HepG2 (cell line): ENCODE results near the gene ATAD1. TPM values are rescaled to one million over a fixed set of nuclear protein-coding genes. Genes with fewer than 3 reads are reported as not detected.

Experiments used
- BRD4 ChIP-seq: sonication (generic); formaldehyde crosslinking; IDR thresholded peaks from 2 replicates; pipeline ENCODE4 v1.4.0; 2020; ENCODE audit warnings: missing genetic modification reagents
- CCAR2 ChIP-seq: fragments of 200-400 bp; formaldehyde crosslinking; optimal IDR thresholded peaks from 2 replicates; pipeline ENCODE3; 2018; ENCODE audit warnings: low read depth, mild to moderate bottlenecking, low read length, moderate library complexity
- HBP1 ChIP-seq: IDR thresholded peaks from 2 replicates; pipeline ENCODE4 v1.6.1; 2016; ENCODE audit warnings: low read depth, control low read depth
- HDAC1 ChIP-seq: sonication (generic); formaldehyde crosslinking; IDR thresholded peaks from 2 replicates; pipeline ENCODE4 v1.5.1; 2020; ENCODE audit warnings: mild to moderate bottlenecking, missing genetic modification reagents
- MIER3 ChIP-seq: IDR thresholded peaks from 2 replicates; pipeline ENCODE4 v1.6.1; 2016; ENCODE audit warnings: missing compliant biosample characterization, borderline replicate concordance
- NRL ChIP-seq: sonication (generic); formaldehyde crosslinking; IDR thresholded peaks from 2 replicates; pipeline ENCODE4 v1.5.0; 2020; ENCODE audit warnings: missing genetic modification reagents, mild to moderate bottlenecking, moderate library complexity, borderline replicate concordance
- PATZ1 ChIP-seq: sonication (generic); formaldehyde crosslinking; IDR thresholded peaks from 2 replicates; pipeline ENCODE4 v1.4.0; 2020; ENCODE audit warnings: missing genetic modification reagents
- TOE1 ChIP-seq: sonication (generic); formaldehyde crosslinking; IDR thresholded peaks from 2 replicates; pipeline ENCODE4 v1.4.0; 2020; ENCODE audit warnings: mild to moderate bottlenecking, missing genetic modification reagents
- ZBTB40 ChIP-seq, 2 experiments: fragments of 450-650 bp in 1 of 2; sonication (generic) in 1 of 2; formaldehyde crosslinking in 1 of 2; IDR thresholded peaks; 2 replicates each; pipeline versions ENCODE4 v1.6.1 to v1.8.0; 2016 to 2022; ENCODE audit warnings: antibody characterized with exemption in 1 of 2, mild to moderate bottlenecking in 1 of 2, missing genetic modification reagents in 1 of 2
- ZNF331 ChIP-seq: sonication (generic); formaldehyde crosslinking; IDR thresholded peaks from 2 replicates; pipeline ENCODE4 v1.4.0; 2020; ENCODE audit warnings: missing genetic modification reagents
- ZNF333 ChIP-seq: sonication (generic); formaldehyde crosslinking; IDR thresholded peaks from 2 replicates; pipeline ENCODE4 v1.4.0; 2020; ENCODE audit warnings: mild to moderate bottlenecking, missing genetic modification reagents, borderline replicate concordance
- ZNF570 ChIP-seq: sonication (generic); formaldehyde crosslinking; IDR thresholded peaks from 2 replicates; pipeline ENCODE4 v1.4.0; 2020; ENCODE audit warnings: mild to moderate bottlenecking, missing genetic modification reagents, borderline replicate concordance
- ZNF639 ChIP-seq: conservative IDR thresholded peaks from 2 replicates; pipeline ENCODE4 v1.6.1; 2018; ENCODE audit warnings: missing genetic modification reagents
- ZNF746 ChIP-seq: sonication (generic); formaldehyde crosslinking; IDR thresholded peaks from 2 replicates; pipeline ENCODE4 v1.8.0; 2022; ENCODE audit warnings: mild to moderate bottlenecking, missing genetic modification reagents
- polyA plus RNA-seq, 8 experiments: library from polyadenylated mRNA; depleted of rRNA in 3 of 8; stranded (reverse) in 7 of 8; unstranded in 1 of 8; fragments of >200 nt; fragmentation: Illumina TruSeq in 4 of 8; extraction: Trizol in 4 of 8; gene quantifications; 2 replicates each; pipeline versions ENCODE4 v1.2.1 to v1.2.3, GENCODE V29; 2011 to 2016; ENCODE audit warnings: low read depth in 4 of 8, missing spikeins in 1 of 8, mixed read lengths in 1 of 8; ENCODE audit not compliant: insufficient read depth in 1 of 8
- total RNA-seq, 5 experiments: library from RNA; depleted of rRNA; stranded (reverse); fragments of >200 nt; fragmentation: Illumina TruSeq; extraction: Trizol; gene quantifications; 2 replicates each; pipeline ENCODE4 v1.2.3, GENCODE V29; 2016; ENCODE audit warnings: low read depth in 1 of 5

ATAD1 gene
- total and polyA plus RNA-seq, 2 of the 13 experiments (the other 11 are each of a cell fraction or from before 2014, with no cell fraction given): 14.9 to 28.2 TPM

- peak; percentile 100 for TF ChIP-seq ZNF639 (CRISPR knock-in tag)
- TF ChIP-seq MIER3 (CRISPR knock-in tag): peak; percentile 48
- TF ChIP-seq TOE1 (CRISPR knock-in tag): peak; percentile 71; the same call in 1 of the 2 replicates
- no peak for TF ChIP-seq ZBTB40 (IDR thresholded peaks at IDR 0.05)
- peak; percentile 70; the same call in 1 of the 2 replicates for TF ChIP-seq ZBTB40 (CRISPR knock-in tag; IDR thresholded peaks at IDR 0.05)
- TF ChIP-seq HBP1 (CRISPR knock-in tag): peak; percentile 66
- TF ChIP-seq ZNF746 (CRISPR knock-in tag): peak; percentile 93
- peak; percentile 77; the same call in 1 of the 2 replicates for TF ChIP-seq BRD4 (CRISPR knock-in tag)
- TF ChIP-seq ZNF570: peak; percentile 69; the same call in 1 of the 2 replicates
- TF ChIP-seq NRL (CRISPR knock-in tag): peak; percentile 79; the same call in 1 of the 2 replicates
- TF ChIP-seq CCAR2: peak; percentile 89
- peak; percentile 90 for TF ChIP-seq HDAC1 (CRISPR knock-in tag)
- peak; percentile 87 for TF ChIP-seq PATZ1 (CRISPR knock-in tag)
- TF ChIP-seq ZNF333 (CRISPR knock-in tag): no peak; the same call in 1 of the 2 replicates
- TF ChIP-seq ZNF331 (CRISPR knock-in tag): peak; percentile 93
Observed at GRCh38 chr10:87861953-87862678, 44.1 kb upstream of the ATAD1 start (continued).
